GM19324 (cell line): Measurements from ENCODE around the gene THBS4.
"Not testable (repeated sequence)": the region's sequence is repeated elsewhere in the genome, so short reads cannot be mapped to it uniquely, and the experiment has no call there.

Experiments
- ATAC-seq: cut with Tn5 transposase; IDR thresholded peaks from one replicate; pipeline ENCODE4 v1.9.1; 2021; ENCODE audit warnings: mild to moderate bottlenecking, moderate library complexity; ENCODE audit not compliant: unreplicated experiment, low FRiP score

Gene THBS4

GRCh38 chr5:80072103-80073073 lies 37.2 kb downstream of the THBS4 start:
- ATAC-seq: no peak

- no peak for ATAC-seq
Observed at GRCh38 chr5:80076131-80077050, 41.2 kb downstream of the THBS4 start.

- no peak for ATAC-seq
Observed at GRCh38 chr5:80077051-80077714, 42.0 kb downstream of the THBS4 start.

DNA sequence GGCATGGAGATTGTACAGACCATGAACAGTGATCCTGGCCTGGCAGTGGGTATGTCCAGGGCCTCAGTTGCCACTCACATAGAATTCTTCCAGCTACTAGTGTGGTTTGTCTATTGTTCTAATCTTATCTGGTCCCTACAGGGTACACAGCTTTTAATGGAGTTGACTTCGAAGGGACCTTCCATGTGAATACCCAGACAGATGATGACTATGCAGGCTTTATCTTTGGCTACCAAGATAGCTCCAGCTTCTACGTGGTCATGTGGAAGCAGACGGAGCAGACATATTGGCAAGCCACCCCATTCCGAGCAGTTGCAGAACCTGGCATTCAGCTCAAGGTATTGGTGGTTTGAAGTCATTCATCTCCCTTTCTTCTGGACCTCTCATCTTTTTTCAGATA lies 43.8 kb downstream of the THBS4 start:
- no peak for ATAC-seq

DNA sequence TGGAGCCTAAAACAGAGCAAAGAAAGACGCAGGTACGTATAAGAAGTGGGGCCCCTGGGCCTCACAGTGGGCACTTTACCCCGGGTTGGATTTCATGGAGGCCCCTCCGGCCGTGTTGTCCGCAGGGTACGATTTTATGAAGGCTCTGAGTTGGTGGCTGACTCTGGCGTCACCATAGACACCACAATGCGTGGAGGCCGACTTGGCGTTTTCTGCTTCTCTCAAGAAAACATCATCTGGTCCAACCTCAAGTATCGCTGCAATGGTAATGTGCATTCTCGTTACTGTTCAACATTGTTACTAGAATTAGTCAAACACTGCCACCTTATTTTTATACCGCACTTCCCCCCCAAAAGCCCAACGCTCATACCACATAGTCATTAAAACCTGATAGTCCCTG lies 47.1 kb downstream of the THBS4 start:
- no peak for ATAC-seq

- ATAC-seq: no peak
Observed at GRCh38 chr5:80082731-80083100, 47.6 kb downstream of the THBS4 start.

GRCh38 chr5:80083101-80083890 lies 48.1 kb downstream of the THBS4 start:
- peak; percentile 53 for ATAC-seq

DNA sequence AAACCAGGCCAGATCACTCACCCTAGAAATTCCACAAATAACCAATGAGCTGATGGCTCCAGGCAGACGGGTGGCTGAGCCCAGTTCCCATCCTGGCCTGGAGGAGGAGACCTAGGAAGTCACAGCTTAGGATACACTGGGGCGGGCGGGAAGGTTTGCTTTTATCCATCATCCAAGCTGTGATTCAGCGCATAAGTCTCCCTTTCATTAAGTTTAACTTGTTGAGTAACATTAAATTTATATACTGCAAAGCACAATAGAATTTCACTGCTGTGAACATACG lies 55.7 kb downstream of the THBS4 start:
- ATAC-seq: no peak

DNA sequence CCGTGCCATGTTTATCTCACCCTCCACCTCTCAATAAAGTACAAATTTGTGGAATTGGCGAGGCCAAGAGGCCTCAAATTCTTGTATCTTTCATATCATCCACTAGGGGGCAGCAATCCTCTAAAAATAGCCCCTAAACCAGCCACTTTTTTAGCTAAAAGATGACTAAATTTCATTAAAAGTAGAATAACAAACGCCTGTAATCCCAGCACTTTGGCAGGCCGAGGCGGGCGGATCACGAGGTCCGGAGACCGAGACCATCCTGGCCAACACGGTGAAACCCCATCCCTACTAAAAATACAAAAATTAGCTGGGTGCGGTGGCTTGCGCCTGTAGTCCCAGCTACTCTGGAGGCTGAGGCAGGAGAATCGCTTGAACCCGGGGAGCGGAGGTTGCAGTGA lies 56.6 kb downstream of the THBS4 start:
- ATAC-seq: not testable (repeated sequence)

- ATAC-seq: no peak
Observed at GRCh38 chr5:80092486-80093107, 57.4 kb downstream of the THBS4 start.

GRCh38 chr5:80093796-80094195 lies 58.6 kb downstream of the THBS4 start:
- no peak for ATAC-seq

- ATAC-seq: no peak
Observed at GRCh38 chr5:80094236-80094738, 59.1 kb downstream of the THBS4 start.

DNA sequence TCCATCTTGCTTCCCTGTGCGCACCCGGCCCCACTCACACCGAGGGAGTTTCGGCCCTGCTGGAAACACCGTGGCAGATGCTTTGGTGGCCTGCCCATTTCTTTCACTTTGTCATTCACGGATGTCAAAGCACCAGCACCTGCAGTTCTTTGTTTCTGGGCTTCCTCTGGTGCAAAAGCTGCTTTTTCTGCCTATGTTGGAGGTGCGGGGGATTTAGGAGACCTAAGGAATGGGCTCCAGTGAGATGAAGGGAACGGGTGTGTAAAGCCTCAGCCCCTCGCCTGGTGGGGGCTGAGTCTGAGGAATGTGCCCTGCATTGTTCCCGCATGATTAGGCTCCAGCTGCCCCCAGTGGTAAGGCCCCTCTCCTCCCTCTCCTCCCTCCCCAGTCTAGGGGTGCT lies 62.3 kb downstream of the THBS4 start:
- ATAC-seq: no peak

DNA sequence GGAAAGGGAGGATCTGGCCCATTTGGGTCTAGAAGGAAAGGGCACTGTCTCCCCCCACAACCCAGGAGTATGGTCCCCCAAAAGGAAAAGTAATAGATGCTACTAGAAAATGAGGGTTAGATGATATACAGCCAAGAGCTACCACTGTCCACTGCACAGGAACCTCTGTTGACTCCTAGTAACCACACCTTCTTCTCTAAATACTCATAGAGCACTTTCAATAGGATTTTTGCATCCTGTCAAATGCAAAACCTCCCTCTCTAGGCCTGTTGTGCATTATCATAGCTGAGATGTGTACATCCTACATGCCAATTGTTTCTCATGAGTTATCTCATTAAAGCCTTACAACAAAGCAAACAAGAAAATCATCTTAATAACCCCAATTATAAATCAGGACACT lies 66.8 kb downstream of the THBS4 start:
- no peak for ATAC-seq

- ATAC-seq: no peak
Observed at GRCh38 chr5:80103371-80103770, 68.2 kb downstream of the THBS4 start.

- no peak for ATAC-seq
Observed at GRCh38 chr5:80105698-80106439, 70.7 kb downstream of the THBS4 start.

GRCh38 chr5:80106916-80107315 lies 71.8 kb downstream of the THBS4 start:
- ATAC-seq: no peak

DNA sequence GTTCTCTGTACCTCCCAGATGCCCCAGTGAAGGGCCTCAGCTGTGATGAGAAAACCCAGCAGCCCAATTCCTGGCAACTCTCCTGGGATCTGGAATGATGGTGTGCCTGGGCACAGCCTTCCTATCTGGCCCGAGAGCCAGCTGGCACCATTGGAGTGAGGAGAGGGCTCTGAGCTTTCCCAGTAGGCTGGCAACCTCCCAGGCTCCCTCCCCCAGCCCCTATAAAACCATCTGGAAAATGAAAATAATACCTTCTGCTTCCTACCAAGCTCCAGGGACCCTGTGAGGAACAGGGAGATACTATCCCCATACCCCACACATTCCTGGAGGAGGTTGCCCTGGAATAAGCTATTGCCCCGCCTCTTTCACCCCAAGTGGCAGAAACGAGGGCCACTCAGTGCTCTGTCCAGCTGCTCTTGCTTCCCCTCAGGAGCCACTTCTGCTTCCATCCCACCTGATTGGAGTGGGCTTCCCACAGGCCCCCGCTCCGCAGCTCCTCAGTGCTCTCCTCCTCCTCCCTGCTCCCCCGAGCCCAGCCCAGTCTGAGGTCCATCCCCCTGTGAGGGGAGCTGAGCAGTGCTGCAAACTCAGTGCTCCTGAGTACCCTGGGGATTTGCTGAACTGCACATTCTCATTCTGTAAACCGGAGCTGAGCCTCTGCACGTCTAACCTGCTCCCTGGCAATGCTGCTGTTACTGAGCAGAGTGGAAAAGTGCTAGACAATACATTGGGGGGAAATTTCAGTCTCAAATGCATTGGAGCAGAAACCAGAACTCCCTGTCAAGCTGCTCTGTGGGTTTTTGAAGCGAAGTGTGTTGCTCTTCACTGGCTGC lies 74.7 kb downstream of the THBS4 start:
- ATAC-seq: no peak
